ENCODE results near the gene JAGN1.

- no peak for TF ChIP-seq EZH2 (IDR thresholded peaks at IDR 0.05; ENCODE audit: borderline replicate concordance, insufficient read depth, low read depth, low read length, poor library complexity, severe bottlenecking)
- TF ChIP-seq, protein P1, sequence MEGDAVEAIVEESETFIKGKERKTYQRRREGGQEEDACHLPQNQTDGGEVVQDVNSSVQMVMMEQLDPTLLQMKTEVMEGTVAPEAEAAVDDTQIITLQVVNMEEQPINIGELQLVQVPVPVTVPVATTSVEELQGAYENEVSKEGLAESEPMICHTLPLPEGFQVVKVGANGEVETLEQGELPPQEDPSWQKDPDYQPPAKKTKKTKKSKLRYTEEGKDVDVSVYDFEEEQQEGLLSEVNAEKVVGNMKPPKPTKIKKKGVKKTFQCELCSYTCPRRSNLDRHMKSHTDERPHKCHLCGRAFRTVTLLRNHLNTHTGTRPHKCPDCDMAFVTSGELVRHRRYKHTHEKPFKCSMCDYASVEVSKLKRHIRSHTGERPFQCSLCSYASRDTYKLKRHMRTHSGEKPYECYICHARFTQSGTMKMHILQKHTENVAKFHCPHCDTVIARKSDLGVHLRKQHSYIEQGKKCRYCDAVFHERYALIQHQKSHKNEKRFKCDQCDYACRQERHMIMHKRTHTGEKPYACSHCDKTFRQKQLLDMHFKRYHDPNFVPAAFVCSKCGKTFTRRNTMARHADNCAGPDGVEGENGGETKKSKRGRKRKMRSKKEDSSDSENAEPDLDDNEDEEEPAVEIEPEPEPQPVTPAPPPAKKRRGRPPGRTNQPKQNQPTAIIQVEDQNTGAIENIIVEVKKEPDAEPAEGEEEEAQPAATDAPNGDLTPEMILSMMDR (IDR thresholded peaks at IDR 0.05): no peak
Measured at GRCh38 chr3:9918261-9919038, 28.0 kb downstream of the JAGN1 start.

Measured in B cell (primary cell).